Suprapubic skin (tissue), 4 donors: ENCODE measurements around the gene HIVEP3.

Experiments
- POLR2A ChIP-seq, 2 donors: fragments of 450-650 bp; IDR thresholded peaks; one replicate each; pipeline ENCODE4 v1.6.1; 2017; ENCODE audit warnings: antibody characterized with exemption in 2 of 2, mild to moderate bottlenecking in 2 of 2, moderate library complexity in 2 of 2
- POLR2AphosphoS5 ChIP-seq, 3 donors: sonication (generic); formaldehyde crosslinking; IDR thresholded peaks; one replicate each; pipeline ENCODE4 v1.6.1; 2017; ENCODE audit warnings: antibody characterized with exemption in 3 of 3
- TF ChIP-seq, protein P1 (sequence below), 2 donors: fragments of 200-600 bp in 1 of 2; fragments of 450-650 bp in 1 of 2; sonication (generic) in 1 of 2; IDR thresholded peaks; one replicate each; pipeline ENCODE4 v1.5.1; 2016 to 2019; ENCODE audit warnings: antibody characterized with exemption in 2 of 2, mild to moderate bottlenecking in 1 of 2, moderate library complexity in 1 of 2

DNA sequence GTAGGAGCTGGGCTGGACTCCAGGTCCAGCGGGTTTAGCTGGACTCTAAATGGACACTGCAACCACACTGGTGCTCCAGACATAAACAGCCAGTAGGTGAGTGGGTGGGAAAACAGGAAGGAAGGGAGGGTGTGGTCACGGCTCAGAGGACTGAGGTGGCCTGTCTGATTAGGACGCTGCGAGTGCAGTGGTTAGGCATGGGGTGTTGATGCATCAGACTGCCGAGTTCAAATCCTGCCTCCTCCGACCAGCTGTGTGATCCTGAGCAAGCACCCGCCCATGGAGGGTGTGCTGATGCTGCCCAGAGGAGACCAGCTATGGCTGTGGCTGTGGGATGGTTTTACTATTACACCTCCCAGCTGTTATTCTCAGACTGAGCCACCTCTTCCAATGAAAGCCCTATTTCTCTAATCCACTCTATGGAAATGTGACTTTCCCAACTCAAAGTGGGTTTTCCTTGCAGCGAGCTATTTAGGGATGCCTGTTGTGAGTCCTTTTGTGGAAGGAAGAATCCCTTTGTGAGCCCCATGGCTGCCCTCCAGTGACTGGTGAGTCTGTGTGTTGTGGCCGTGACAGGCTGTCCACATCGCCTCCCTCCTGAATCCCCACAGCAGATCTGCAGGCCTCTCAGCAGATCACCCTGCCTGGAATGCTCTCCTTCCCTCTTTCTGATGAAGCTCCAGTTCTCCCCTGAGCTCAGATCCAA is 377.7 kb downstream of the HIVEP3 start:
- TF ChIP-seq, protein P1, sequence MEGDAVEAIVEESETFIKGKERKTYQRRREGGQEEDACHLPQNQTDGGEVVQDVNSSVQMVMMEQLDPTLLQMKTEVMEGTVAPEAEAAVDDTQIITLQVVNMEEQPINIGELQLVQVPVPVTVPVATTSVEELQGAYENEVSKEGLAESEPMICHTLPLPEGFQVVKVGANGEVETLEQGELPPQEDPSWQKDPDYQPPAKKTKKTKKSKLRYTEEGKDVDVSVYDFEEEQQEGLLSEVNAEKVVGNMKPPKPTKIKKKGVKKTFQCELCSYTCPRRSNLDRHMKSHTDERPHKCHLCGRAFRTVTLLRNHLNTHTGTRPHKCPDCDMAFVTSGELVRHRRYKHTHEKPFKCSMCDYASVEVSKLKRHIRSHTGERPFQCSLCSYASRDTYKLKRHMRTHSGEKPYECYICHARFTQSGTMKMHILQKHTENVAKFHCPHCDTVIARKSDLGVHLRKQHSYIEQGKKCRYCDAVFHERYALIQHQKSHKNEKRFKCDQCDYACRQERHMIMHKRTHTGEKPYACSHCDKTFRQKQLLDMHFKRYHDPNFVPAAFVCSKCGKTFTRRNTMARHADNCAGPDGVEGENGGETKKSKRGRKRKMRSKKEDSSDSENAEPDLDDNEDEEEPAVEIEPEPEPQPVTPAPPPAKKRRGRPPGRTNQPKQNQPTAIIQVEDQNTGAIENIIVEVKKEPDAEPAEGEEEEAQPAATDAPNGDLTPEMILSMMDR (IDR thresholded peaks at IDR 0.05): no peak
- TF ChIP-seq POLR2AphosphoS5 (IDR thresholded peaks at IDR 0.05) (no peak), POLR2A (IDR thresholded peaks at IDR 0.05) (no peak)
